Stimulated activated CD4-positive, alpha-beta T cell treated with anti-CD3 and anti-CD28 coated beads, Interleukin-15, amount 100 ng/mL, for 48 hours (primary cell): ENCODE measurements around the gene CDC20.
"Not testable (repeated sequence)": the region's sequence is repeated elsewhere in the genome, so short reads cannot be mapped to it uniquely, and the experiment has no call there.

Experiments
- DNase-seq, 2 donors: peaks; one replicate each; pipeline ENCODE4 v3.0.0-alpha.2; 2020; ENCODE audit warnings: low read depth in 2 of 2

The CDC20 gene

GRCh38 chr1:43383449-43383848 lies 24.7 kb downstream of the CDC20 start:
- no peak for DNase-seq

GRCh38 chr1:43386676-43387075 lies 27.9 kb downstream of the CDC20 start:
- DNase-seq = no peak

- no peak for DNase-seq
Observed at GRCh38 chr1:43387976-43388599, 29.3 kb downstream of the CDC20 start.

- DNase-seq = no peak
Observed at GRCh38 chr1:43388613-43389012, 29.8 kb downstream of the CDC20 start.

- peak; percentile 88 to 90 for DNase-seq
Observed at GRCh38 chr1:43389326-43390313, 30.8 kb downstream of the CDC20 start, which contains the start of the genes MED8 and SZT2. Gene MED8, minus strand, starts transcription at chr1:43389800. Its CDS starts 36 bp downstream, at chr1:43389764. Gene SZT2, plus strand, starts transcription at chr1:43389899. Its CDS starts 70 bp downstream, at chr1:43389969.

- no peak for DNase-seq
Observed at GRCh38 chr1:43392702-43393101, 33.9 kb downstream of the CDC20 start.

GRCh38 chr1:43395523-43395922 lies 36.7 kb downstream of the CDC20 start:
- DNase-seq = no peak

GRCh38 chr1:43396059-43396458 lies 37.3 kb downstream of the CDC20 start:
- no peak for DNase-seq

GRCh38 chr1:43398227-43398626 lies 39.4 kb downstream of the CDC20 start:
- DNase-seq = no peak

- DNase-seq = not testable (repeated sequence)
Observed at GRCh38 chr1:43400441-43400840, 41.7 kb downstream of the CDC20 start.

GRCh38 chr1:43402089-43402865 lies 43.5 kb downstream of the CDC20 start:
- DNase-seq = no peak

GRCh38 chr1:43404353-43404752 lies 45.6 kb downstream of the CDC20 start:
- DNase-seq = no peak

- no peak for DNase-seq
Observed at GRCh38 chr1:43405219-43405875, 46.6 kb downstream of the CDC20 start.

GRCh38 chr1:43405876-43406234 lies 47.1 kb downstream of the CDC20 start:
- no peak for DNase-seq

GRCh38 chr1:43410571-43410970 lies 51.8 kb downstream of the CDC20 start:
- no peak for DNase-seq
